LNCAP (cell line): ENCODE measurements around the gene IDUA.

Experiments used
- TF ChIP-seq, protein P1 (sequence below): fragments of 450-650 bp; IDR thresholded peaks from 2 replicates; pipeline ENCODE4 v1.5.1; 2017; ENCODE audit warnings: mild to moderate bottlenecking

Gene IDUA

DNA sequence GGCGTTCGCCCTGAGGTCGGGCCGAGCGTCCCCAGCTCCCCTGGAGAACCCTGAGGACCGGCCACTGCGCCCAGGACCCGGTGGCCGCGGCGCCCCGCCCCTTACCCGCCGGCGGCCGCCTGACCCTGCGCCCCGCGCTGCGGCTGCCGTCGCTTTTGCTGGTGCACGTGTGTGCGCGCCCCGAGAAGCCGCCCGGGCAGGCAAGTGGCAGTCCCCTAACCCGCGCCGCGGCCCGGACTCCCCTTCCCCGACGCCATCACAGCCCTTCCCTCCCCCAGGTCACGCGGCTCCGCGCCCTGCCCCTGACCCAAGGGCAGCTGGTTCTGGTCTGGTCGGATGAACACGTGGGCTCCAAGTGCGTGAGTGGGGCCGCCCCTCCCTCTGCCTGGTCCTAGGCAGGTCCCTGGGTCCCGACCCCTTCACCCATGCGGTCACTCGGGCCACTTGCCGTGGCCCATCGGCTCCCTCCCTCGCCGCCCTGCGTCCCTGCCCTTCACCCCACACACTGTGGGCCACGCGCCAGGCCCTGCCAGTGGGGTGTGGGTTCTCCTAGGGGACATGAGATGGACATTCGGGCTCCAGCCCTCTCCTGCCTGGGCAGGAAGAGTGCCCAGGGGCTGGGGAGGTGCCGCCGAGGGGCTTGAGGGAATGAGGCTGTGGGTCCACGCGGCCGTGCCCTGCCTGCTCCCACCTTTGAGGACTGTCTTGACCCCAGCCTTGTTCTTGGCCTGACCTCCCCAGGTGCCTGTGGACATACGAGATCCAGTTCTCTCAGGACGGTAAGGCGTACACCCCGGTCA, 16.6 kb downstream of the IDUA start:
- TF ChIP-seq, protein P1, sequence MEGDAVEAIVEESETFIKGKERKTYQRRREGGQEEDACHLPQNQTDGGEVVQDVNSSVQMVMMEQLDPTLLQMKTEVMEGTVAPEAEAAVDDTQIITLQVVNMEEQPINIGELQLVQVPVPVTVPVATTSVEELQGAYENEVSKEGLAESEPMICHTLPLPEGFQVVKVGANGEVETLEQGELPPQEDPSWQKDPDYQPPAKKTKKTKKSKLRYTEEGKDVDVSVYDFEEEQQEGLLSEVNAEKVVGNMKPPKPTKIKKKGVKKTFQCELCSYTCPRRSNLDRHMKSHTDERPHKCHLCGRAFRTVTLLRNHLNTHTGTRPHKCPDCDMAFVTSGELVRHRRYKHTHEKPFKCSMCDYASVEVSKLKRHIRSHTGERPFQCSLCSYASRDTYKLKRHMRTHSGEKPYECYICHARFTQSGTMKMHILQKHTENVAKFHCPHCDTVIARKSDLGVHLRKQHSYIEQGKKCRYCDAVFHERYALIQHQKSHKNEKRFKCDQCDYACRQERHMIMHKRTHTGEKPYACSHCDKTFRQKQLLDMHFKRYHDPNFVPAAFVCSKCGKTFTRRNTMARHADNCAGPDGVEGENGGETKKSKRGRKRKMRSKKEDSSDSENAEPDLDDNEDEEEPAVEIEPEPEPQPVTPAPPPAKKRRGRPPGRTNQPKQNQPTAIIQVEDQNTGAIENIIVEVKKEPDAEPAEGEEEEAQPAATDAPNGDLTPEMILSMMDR: no peak

GRCh38 chr4:1004071-1004418, 17.2 kb downstream of the IDUA start:
- TF ChIP-seq, protein P1: no peak

- TF ChIP-seq, protein P1: no peak
These were observed 18.0 kb downstream of the IDUA start for GRCh38 chr4:1004557-1005485.

DNA sequence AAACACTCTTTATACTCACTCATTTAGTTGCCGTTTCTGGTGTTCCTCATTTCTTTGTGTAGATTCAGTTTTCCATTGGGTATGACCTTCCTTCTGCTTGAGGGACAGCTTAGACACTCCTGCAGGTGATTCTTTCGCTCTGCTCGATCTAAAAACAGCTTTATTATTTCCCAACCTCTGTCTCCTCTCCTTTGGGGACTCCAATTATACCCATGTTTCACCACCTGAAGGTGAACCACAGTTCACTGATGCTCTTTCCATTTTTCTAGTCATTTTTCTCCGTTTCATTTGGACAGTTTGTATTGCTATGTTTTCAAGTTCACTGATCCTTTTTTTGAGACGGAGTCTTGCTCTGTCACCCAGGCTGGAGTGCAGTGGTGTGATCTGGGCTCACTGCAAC, 20.0 kb downstream of the IDUA start:
- TF ChIP-seq, protein P1: no peak

GRCh38 chr4:1008840-1009541, 22.1 kb downstream of the IDUA start:
- TF ChIP-seq, protein P1: no peak

GRCh38 chr4:1009542-1010394, 22.9 kb downstream of the IDUA start:
- TF ChIP-seq, protein P1: no peak
